ENCODE results near the gene SMC1B.
"Not testable (repeated sequence)": the region's sequence is repeated elsewhere in the genome, so short reads cannot be mapped to it uniquely, and the experiment has no call there.

The SMC1B gene

GRCh38 chr22:45316796-45317526, 96.4 kb downstream of the SMC1B start:
- DNase-seq: no peak

GRCh38 chr22:45314786-45315185, 98.6 kb downstream of the SMC1B start:
- no peak for DNase-seq

GRCh38 chr22:45314054-45314721, 99.2 kb downstream of the SMC1B start:
- DNase-seq: no peak

- DNase-seq: no peak
Measured at GRCh38 chr22:45312856-45313255, 100.5 kb downstream of the SMC1B start.

- DNase-seq: no peak
Measured at GRCh38 chr22:45312415-45312814, 101.0 kb downstream of the SMC1B start.

GRCh38 chr22:45310977-45311531, 102.3 kb downstream of the SMC1B start:
- no peak for DNase-seq

- DNase-seq: no peak
Measured at GRCh38 chr22:45310331-45310976, 102.9 kb downstream of the SMC1B start.

GRCh38 chr22:45309422-45310227, 103.8 kb downstream of the SMC1B start, which contains the start of gene FAM118A:
Gene FAM118A, plus strand, starts transcription at chr22:45309934. Its CDS starts 12,446 bp downstream, at chr22:45322380.
- DNase-seq: peak; percentile 86

- no peak for DNase-seq
Measured at GRCh38 chr22:45308957-45309421, 104.4 kb downstream of the SMC1B start.

- DNase-seq: no peak
Measured at GRCh38 chr22:45308391-45308956, 104.9 kb downstream of the SMC1B start.

GRCh38 chr22:45306139-45306538, 107.3 kb downstream of the SMC1B start:
- no peak for DNase-seq

- no peak for DNase-seq
Measured at GRCh38 chr22:45305456-45306075, 107.8 kb downstream of the SMC1B start.

GRCh38 chr22:45304971-45305370, 108.4 kb downstream of the SMC1B start:
- no peak for DNase-seq

- DNase-seq: no peak
Measured at GRCh38 chr22:45303181-45303580, 110.2 kb downstream of the SMC1B start.

GRCh38 chr22:45302751-45303150, 110.6 kb downstream of the SMC1B start:
- no peak for DNase-seq

GRCh38 chr22:45298934-45299505, 114.4 kb downstream of the SMC1B start:
- DNase-seq: no peak

GRCh38 chr22:45296628-45297297, 116.6 kb downstream of the SMC1B start:
- DNase-seq: no peak

GRCh38 chr22:45295492-45295891, 117.9 kb downstream of the SMC1B start:
- no peak for DNase-seq

GRCh38 chr22:45295004-45295403, 118.4 kb downstream of the SMC1B start:
- DNase-seq: not testable (repeated sequence)
